ENCODE results near the gene NLE1. TPM values are rescaled to one million over a fixed set of nuclear protein-coding genes. Genes with fewer than 3 reads are reported as not detected.
A peak's percentile ranks its signal among the peaks of the same experiment; 100 is the strongest.
"Not testable (repeated sequence)": the region's sequence is repeated elsewhere in the genome, so short reads cannot be mapped to it uniquely, and the experiment has no call there.

NLE1 gene
- total RNA-seq, 1 donor, result 15.6 TPM

GRCh38 chr17:35155246-35155645 lies 13.1 kb upstream of the NLE1 start:
- TF ChIP-seq CTCF (IDR thresholded peaks at IDR 0.05; ENCODE audit: extremely low read depth, low read depth, low read length), result no peak
- Histone ChIP-seq H3K4me3 (ENCODE audit: insufficient read depth, low read length) (no peak overlapping the region), H3K27ac (ENCODE audit: low read depth, low read length) (no peak overlapping the region), H2AFZ (ENCODE audit: low read length) (no peak overlapping the region), H3K4me2 (ENCODE audit: insufficient read depth, low read length) (no peak overlapping the region), H4K20me1 (ENCODE audit: insufficient read depth, low read length) (no peaks in the 10 kb centered on the region), H3K9me3 (ENCODE audit: low read depth, low read length) (no peaks in the 10 kb centered on the region), H3K36me3 (ENCODE audit: insufficient read depth, low read length) (no peaks in the 10 kb centered on the region), H3K27me3 (ENCODE audit: insufficient read depth, low read length) (peaks cover 7% of the 10 kb centered on the region), H3K79me2 (ENCODE audit: insufficient read depth, low read length) (no peaks in the 10 kb centered on the region), H3K4me1 (ENCODE audit: insufficient read depth, low read length) (no peaks in the 10 kb centered on the region)
- peak; percentile 54 for DNase-seq (ENCODE audit: insufficient read length, low spot score, missing footprints)

GRCh38 chr17:35154196-35155165 lies 12.4 kb upstream of the NLE1 start:
- Histone ChIP-seq H3K9me3 (ENCODE audit: low read depth, low read length) (no peaks in the 10 kb centered on the region), H3K4me2 (ENCODE audit: insufficient read depth, low read length) (no peak overlapping the region), H3K4me1 (ENCODE audit: insufficient read depth, low read length) (no peaks in the 10 kb centered on the region), H4K20me1 (ENCODE audit: insufficient read depth, low read length) (no peaks in the 10 kb centered on the region), H3K36me3 (ENCODE audit: insufficient read depth, low read length) (no peaks in the 10 kb centered on the region), H3K79me2 (ENCODE audit: insufficient read depth, low read length) (no peaks in the 10 kb centered on the region), H3K4me3 (ENCODE audit: insufficient read depth, low read length) (no peak overlapping the region), H2AFZ (ENCODE audit: low read length) (no peak overlapping the region), H3K27me3 (ENCODE audit: insufficient read depth, low read length) (peaks cover 6% of the 10 kb centered on the region), H3K27ac (ENCODE audit: low read depth, low read length) (no peak overlapping the region)
- peak; percentile 53 for DNase-seq (ENCODE audit: insufficient read length, low spot score, missing footprints)
- no peak for TF ChIP-seq CTCF (IDR thresholded peaks at IDR 0.05; ENCODE audit: extremely low read depth, low read depth, low read length)

- peaks cover 9% of the 10 kb centered on the region for H3K27me3 ChIP-seq (ENCODE audit: insufficient read depth, low read length)
- H3K36me3 ChIP-seq (ENCODE audit: insufficient read depth, low read length), result no peaks in the 10 kb centered on the region
- no peak overlapping the region for H3K4me3 ChIP-seq (ENCODE audit: insufficient read depth, low read length)
- no peak for TF ChIP-seq CTCF (IDR thresholded peaks at IDR 0.05; ENCODE audit: extremely low read depth, low read depth, low read length)
- H4K20me1 ChIP-seq (ENCODE audit: insufficient read depth, low read length), result no peaks in the 10 kb centered on the region
- no peak overlapping the region for H2AFZ ChIP-seq (ENCODE audit: low read length)
- no peak overlapping the region for H3K27ac ChIP-seq (ENCODE audit: low read depth, low read length)
- H3K9me3 ChIP-seq (ENCODE audit: low read depth, low read length), result no peaks in the 10 kb centered on the region
- no peaks in the 10 kb centered on the region for H3K4me1 ChIP-seq (ENCODE audit: insufficient read depth, low read length)
- no peaks in the 10 kb centered on the region for H3K79me2 ChIP-seq (ENCODE audit: insufficient read depth, low read length)
- H3K4me2 ChIP-seq (ENCODE audit: insufficient read depth, low read length), result no peak overlapping the region
- peak; percentile 72 for DNase-seq (ENCODE audit: insufficient read length, low spot score, missing footprints)
Measured at GRCh38 chr17:35152421-35153140, 10.5 kb upstream of the NLE1 start.

- DNase-seq (ENCODE audit: insufficient read length, low spot score, missing footprints), result peak; percentile 30
- H3K27me3 ChIP-seq (ENCODE audit: insufficient read depth, low read length); H3K4me1 ChIP-seq (ENCODE audit: insufficient read depth, low read length); H3K4me2 ChIP-seq (ENCODE audit: insufficient read depth, low read length); H2AFZ ChIP-seq (ENCODE audit: low read length); H3K4me3 ChIP-seq (ENCODE audit: insufficient read depth, low read length); H3K36me3 ChIP-seq (ENCODE audit: insufficient read depth, low read length); H3K9me3 ChIP-seq (ENCODE audit: low read depth, low read length); H4K20me1 ChIP-seq (ENCODE audit: insufficient read depth, low read length); H3K79me2 ChIP-seq (ENCODE audit: insufficient read depth, low read length); H3K27ac ChIP-seq (ENCODE audit: low read depth, low read length): not testable (repeated sequence)
Measured at GRCh38 chr17:35151080-35151479, 9.0 kb upstream of the NLE1 start.
